SK-N-SH (cell line): ENCODE results near the gene RBBP8. TPM values are rescaled to one million over a fixed set of nuclear protein-coding genes. Genes with fewer than 3 reads are reported as not detected.

Experiments used
- CTCF ChIA-PET: fragments of 300-600, 350-600 bp; formaldehyde crosslinking; extraction: SDS; loops from one replicate; lab custom pipeline; 2021; lab: Yijun Ruan, JAX
- POLR2A ChIA-PET: fragments of 350-600 bp; sonication (Branson Sonifier 250); formaldehyde crosslinking; extraction: SDS; loops from one replicate; lab custom pipeline; 2020; ENCODE audit warnings: antibody characterized with exemption, inconsistent platforms; lab: Yijun Ruan, JAX
- DNase-seq: peaks from one replicate; pipeline ENCODE4 v3.0.0; 2012
- H2AFZ ChIP-seq: fragments of 200-600 bp; sonication (generic); 2 replicates; pipeline ENCODE4 v1.8.1; 2016; ENCODE audit warnings: antibody characterized with exemption, mild to moderate bottlenecking, low read depth
- H3F3A ChIP-seq: fragments of 200-600 bp; sonication (generic); replicated peaks from 2 replicates; pipeline ENCODE3; 2016; ENCODE audit warnings: antibody characterized with exemption, mild to moderate bottlenecking; ENCODE audit not compliant: insufficient read depth
- H3K27ac ChIP-seq, 2 experiments: fragments of 200-500 bp in 1 of 2; fragments of 200-600 bp in 1 of 2; sonication (Bioruptor generic) in 1 of 2; sonication (generic), shearing (Covaris generic) in 1 of 2; 2 replicates each; pipeline versions ENCODE4 v1.5.1 to v1.6.1; 2014 to 2016; ENCODE audit warnings: low read depth in 2 of 2, inconsistent platforms in 1 of 2, low read length in 1 of 2, mild to moderate bottlenecking in 1 of 2, mixed read lengths in 1 of 2
- H3K27me3 ChIP-seq: fragments of 200-600 bp; sonication (generic), shearing (Covaris generic); 2 replicates; pipeline ENCODE4 v1.6.1; 2016; ENCODE audit warnings: mixed run types; ENCODE audit not compliant: insufficient read depth
- H3K36me3 ChIP-seq, 2 experiments: fragments of 200-500 bp in 1 of 2; fragments of 200-600 bp in 1 of 2; sonication (Bioruptor generic) in 1 of 2; sonication (generic) in 1 of 2; replicated peaks in 1 of 2; 2 replicates each; pipeline versions ENCODE3 to v1.5.1; 2014 to 2016; ENCODE audit warnings: low read length in 1 of 2, mild to moderate bottlenecking in 1 of 2; ENCODE audit not compliant: insufficient read depth in 2 of 2, control insufficient read depth in 1 of 2
- H3K4me1 ChIP-seq, 2 experiments: fragments of 200-500 bp in 1 of 2; fragments of 200-600 bp in 1 of 2; sonication (Bioruptor generic) in 1 of 2; sonication (generic), shearing (Covaris generic) in 1 of 2; 2 replicates each; pipeline versions ENCODE4 v1.5.1 to v1.6.1; 2014 to 2016; ENCODE audit warnings: low read depth in 1 of 2, low read length in 1 of 2, mixed run types in 1 of 2; ENCODE audit not compliant: insufficient read depth in 2 of 2, control insufficient read depth in 1 of 2
- H3K4me2 ChIP-seq: fragments of 200-600 bp; sonication (generic), shearing (Covaris generic); 2 replicates; pipeline ENCODE4 v1.6.1; 2017; ENCODE audit warnings: mixed run types
- H3K4me3 ChIP-seq, 2 experiments: fragments of 200-500 bp in 1 of 2; fragments of 200-600 bp in 1 of 2; sonication (Bioruptor generic) in 1 of 2; sonication (generic), shearing (Covaris generic) in 1 of 2; 2 replicates each; pipeline versions ENCODE4 v1.5.1 to v1.8.1; 2014 to 2016; ENCODE audit warnings: low read depth in 2 of 2, inconsistent platforms in 1 of 2, low read length in 1 of 2, mild to moderate bottlenecking in 1 of 2, mixed read lengths in 1 of 2, moderate library complexity in 1 of 2
- H3K79me2 ChIP-seq: fragments of 200-600 bp; sonication (generic); 2 replicates; pipeline ENCODE4 v1.8.1; 2017; ENCODE audit warnings: mild to moderate bottlenecking; ENCODE audit not compliant: insufficient read depth
- H3K9ac ChIP-seq: fragments of 200-600 bp; sonication (generic); 2 replicates; pipeline ENCODE4 v1.6.1; 2017; ENCODE audit warnings: mixed run types
- H3K9me2 ChIP-seq: fragments of 200-600 bp; sonication (generic); 2 replicates; pipeline ENCODE4 v1.6.1; 2017; ENCODE audit warnings: mixed run types
- H3K9me3 ChIP-seq: fragments of 200-600 bp; sonication (generic); 2 replicates; pipeline ENCODE4 v1.6.1; 2017; ENCODE audit warnings: mixed run types, mild to moderate bottlenecking, moderate library complexity
- H4K20me1 ChIP-seq: fragments of 200-600 bp; sonication (generic); 2 replicates; pipeline ENCODE4 v1.6.1; 2017; ENCODE audit warnings: mild to moderate bottlenecking, mixed run types; ENCODE audit not compliant: insufficient read depth
- CTCF ChIP-seq: fragments of 200-600 bp; sonication (generic); IDR thresholded peaks from 2 replicates; pipeline ENCODE4 v1.6.1; 2017; ENCODE audit warnings: antibody characterized with exemption, mild to moderate bottlenecking, moderate library complexity
- EP300 ChIP-seq, 2 experiments: IDR thresholded peaks; 2 replicates each; pipeline versions ENCODE4 v1.4.0 to v1.6.1; 2012; ENCODE audit warnings: borderline replicate concordance in 1 of 2, low read depth in 1 of 2, low read length in 1 of 2
- EZH2phosphoT487 ChIP-seq: fragments of 200-600 bp; sonication (generic); IDR thresholded peaks from 2 replicates; pipeline ENCODE4 v1.6.1; 2017; ENCODE audit warnings: low read depth, mixed run types, mild to moderate bottlenecking, antibody characterized with exemption, moderate library complexity, borderline replicate concordance
- FOSL2 ChIP-seq: IDR thresholded peaks from 2 replicates; pipeline ENCODE4 v1.4.0; 2012; ENCODE audit warnings: low read depth, mild to moderate bottlenecking, moderate library complexity, borderline replicate concordance
- FOXM1 ChIP-seq: IDR thresholded peaks from 2 replicates; pipeline ENCODE4 v1.4.0; 2012; ENCODE audit warnings: low read depth, mild to moderate bottlenecking
- MEF2A ChIP-seq: IDR thresholded peaks from 2 replicates; pipeline ENCODE4 v1.4.0; 2012; ENCODE audit warnings: low read depth, borderline replicate concordance
- MXI1 ChIP-seq: IDR thresholded peaks from 2 replicates; pipeline ENCODE4 v1.6.1; 2012; ENCODE audit warnings: mild to moderate bottlenecking, low read depth, low read length, improper control_type of control experiment
- NFIC ChIP-seq: IDR thresholded peaks from 2 replicates; pipeline ENCODE4 v1.4.0; 2012; ENCODE audit warnings: borderline replicate concordance
- NRF1 ChIP-seq: IDR thresholded peaks from 2 replicates; pipeline ENCODE4 v1.6.1; 2012; ENCODE audit warnings: low read depth, mild to moderate bottlenecking, low read length
- RAD21 ChIP-seq: IDR thresholded peaks from 2 replicates; pipeline ENCODE4 v1.6.1; 2012; ENCODE audit warnings: mild to moderate bottlenecking, low read length
- RCOR1 ChIP-seq: fragments of 150-350 bp; IDR thresholded peaks from 2 replicates; pipeline ENCODE4 v1.6.1; 2017; ENCODE audit warnings: antibody characterized with exemption, low read length
- REST ChIP-seq: IDR thresholded peaks from 2 replicates; pipeline ENCODE4 v1.6.1; 2012; ENCODE audit warnings: mild to moderate bottlenecking, low read depth, low read length, moderate library complexity
- RFX5 ChIP-seq: IDR thresholded peaks from 2 replicates; pipeline ENCODE4 v1.6.1; 2012; ENCODE audit warnings: mild to moderate bottlenecking, improper control_type of control experiment, low read length
- SIN3A ChIP-seq: IDR thresholded peaks from 2 replicates; pipeline ENCODE4 v1.6.1; 2012; ENCODE audit warnings: low read depth, mild to moderate bottlenecking, low read length, moderate library complexity, borderline replicate concordance
- TCF12 ChIP-seq: IDR thresholded peaks from 2 replicates; pipeline ENCODE4 v1.4.0; 2012
- TEAD4 ChIP-seq: IDR thresholded peaks from 2 replicates; pipeline ENCODE4 v1.4.0; 2012; ENCODE audit warnings: mild to moderate bottlenecking, borderline replicate concordance; ENCODE audit not compliant: insufficient read depth
- YY1 ChIP-seq: IDR thresholded peaks from 2 replicates; pipeline ENCODE4 v1.4.0; 2012; ENCODE audit warnings: low read depth, mild to moderate bottlenecking
- WGBS: methylation state at CpG from one replicate; pipeline ENCODE4 v1.1.6; 2017; ENCODE audit warnings: low lambda C conversion rate; 5-methylcytosine and 5-hydroxymethylcytosine counted together
- polyA plus RNA-seq, 3 experiments: library from polyadenylated mRNA; depleted of rRNA; stranded (reverse); fragments of >200 nt; gene quantifications; 2 replicates each; pipeline ENCODE4 v1.2.3, GENCODE V29; 2012
- TF ChIP-seq, protein P1 (sequence below): IDR thresholded peaks from 2 replicates; pipeline ENCODE4 v1.4.0; 2012; ENCODE audit warnings: low read depth, borderline replicate concordance
- TF ChIP-seq, protein P2 (sequence below): IDR thresholded peaks from 2 replicates; pipeline ENCODE4; 2012

The RBBP8 gene
- polyA plus RNA-seq, 1 of the 3 experiments (the other 2 are of a cell fraction), result 9.6 TPM

- TF ChIP-seq CTCF, result peak; percentile 43
- TF ChIP-seq RCOR1, result no peak
- TF ChIP-seq, all 33 proteins: peak for 4
Measured at GRCh38 chr18:23053776-23054457, 120.8 kb downstream of the RBBP8 start (continued).

- H3K9ac ChIP-seq, result no peak overlapping the region
- H3F3A ChIP-seq, result no peaks in the 10 kb centered on the region
- H3K36me3 ChIP-seq, result no peaks in the 10 kb centered on the region
- no peaks in the 10 kb centered on the region for H3K9me2 ChIP-seq
- H3K4me2 ChIP-seq, result no peak overlapping the region
- no peak for DNase-seq
- H4K20me1 ChIP-seq, result no peaks in the 10 kb centered on the region
- H3K9me3 ChIP-seq, result no peaks in the 10 kb centered on the region
- WGBS, result 81% methylated on average over 6 of the region's 6 CpGs
- ChIA-PET POLR2A (no interaction called here), CTCF (interaction anchor here (1.0 to 1.7 kb wide), 4 partner anchors 9 to 357 kb away, joined by 4 to 8 read pairs (median 4); no protein-coding TSS in a partner anchor)
- no peaks in the 10 kb centered on the region for H3K27me3 ChIP-seq
- TF ChIP-seq, protein P1, sequence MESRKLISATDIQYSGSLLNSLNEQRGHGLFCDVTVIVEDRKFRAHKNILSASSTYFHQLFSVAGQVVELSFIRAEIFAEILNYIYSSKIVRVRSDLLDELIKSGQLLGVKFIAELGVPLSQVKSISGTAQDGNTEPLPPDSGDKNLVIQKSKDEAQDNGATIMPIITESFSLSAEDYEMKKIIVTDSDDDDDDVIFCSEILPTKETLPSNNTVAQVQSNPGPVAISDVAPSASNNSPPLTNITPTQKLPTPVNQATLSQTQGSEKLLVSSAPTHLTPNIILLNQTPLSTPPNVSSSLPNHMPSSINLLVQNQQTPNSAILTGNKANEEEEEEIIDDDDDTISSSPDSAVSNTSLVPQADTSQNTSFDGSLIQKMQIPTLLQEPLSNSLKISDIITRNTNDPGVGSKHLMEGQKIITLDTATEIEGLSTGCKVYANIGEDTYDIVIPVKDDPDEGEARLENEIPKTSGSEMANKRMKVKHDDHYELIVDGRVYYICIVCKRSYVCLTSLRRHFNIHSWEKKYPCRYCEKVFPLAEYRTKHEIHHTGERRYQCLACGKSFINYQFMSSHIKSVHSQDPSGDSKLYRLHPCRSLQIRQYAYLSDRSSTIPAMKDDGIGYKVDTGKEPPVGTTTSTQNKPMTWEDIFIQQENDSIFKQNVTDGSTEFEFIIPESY, result no peak
- TF ChIP-seq EZH2phosphoT487 (no peak), RFX5 (no peak), NRF1 (no peak), MXI1 (no peak), MEF2A (no peak), TEAD4 (no peak), FOSL2 (no peak), NFIC (no peak), CTCF (no peak), RAD21 (no peak), REST (no peak), YY1 (no peak), TCF12 (no peak), FOXM1 (no peak), SIN3A (no peak), EP300 (IDR thresholded peaks at IDR 0.05; ENCODE audit: borderline replicate concordance in 1 of 2, low read depth in 1 of 2, low read length in 1 of 2) (no peak)
- TF ChIP-seq, protein P2, sequence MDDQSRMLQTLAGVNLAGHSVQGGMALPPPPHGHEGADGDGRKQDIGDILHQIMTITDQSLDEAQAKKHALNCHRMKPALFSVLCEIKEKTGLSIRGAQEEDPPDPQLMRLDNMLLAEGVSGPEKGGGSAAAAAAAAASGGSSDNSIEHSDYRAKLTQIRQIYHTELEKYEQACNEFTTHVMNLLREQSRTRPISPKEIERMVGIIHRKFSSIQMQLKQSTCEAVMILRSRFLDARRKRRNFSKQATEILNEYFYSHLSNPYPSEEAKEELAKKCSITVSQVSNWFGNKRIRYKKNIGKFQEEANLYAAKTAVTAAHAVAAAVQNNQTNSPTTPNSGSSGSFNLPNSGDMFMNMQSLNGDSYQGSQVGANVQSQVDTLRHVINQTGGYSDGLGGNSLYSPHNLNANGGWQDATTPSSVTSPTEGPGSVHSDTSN, result no peak
- TF ChIP-seq, all 33 proteins: peak for 0
- Histone ChIP-seq H2AFZ (no peak overlapping the region), H3K27ac (no peak overlapping the region), H3K79me2 (no peaks in the 10 kb centered on the region), H3K4me3 (no peak overlapping the region), H3K4me1 (peaks cover 0 to 25% of the 10 kb centered on the region in 2 experiments; a peak in 1 of 4 replicates)
Measured at GRCh38 chr18:23054553-23054952, 121.4 kb downstream of the RBBP8 start.
